ENCODE results near the gene GPR35. TPM values are rescaled to one million over a fixed set of nuclear protein-coding genes. Genes with fewer than 3 reads are reported as not detected.

GPR35 gene
- total and polyA plus RNA-seq, 10 of the 15 experiments (the other 5 are each of a cell fraction or from before 2014, with no cell fraction given) = 0.14 to 1.6 (median 0.75) TPM; not detected in 3

- TF ChIP-seq RB1 (IDR thresholded peaks at IDR 0.05; ENCODE audit: borderline replicate concordance) (no peak), CHD2 (IDR thresholded peaks at IDR 0.05; ENCODE audit: borderline replicate concordance, low read depth, low read length) (peak; percentile 67), KLF5 (IDR thresholded peaks at IDR 0.05; ENCODE audit: partially characterized antibody) (peak; percentile 61), STAT3 (IDR thresholded peaks at IDR 0.05; ENCODE audit: low read depth, low read length) (no peak), PBX3 (IDR thresholded peaks at IDR 0.05; ENCODE audit: insufficient replicate concordance, low read depth, low read length) (no peak), SUZ12 (IDR thresholded peaks at IDR 0.05; ENCODE audit: unreplicated experiment) (no peak), TBL1XR1 (IDR thresholded peaks at IDR 0.05; ENCODE audit: low read depth, low read length) (peak; percentile 32; the same call in 1 of the 2 replicates), MAX (IDR thresholded peaks at IDR 0.05; ENCODE audit: low read depth, low read length) (peak; percentile 63), MYC (IDR thresholded peaks at IDR 0.05; ENCODE audit: insufficient read depth, insufficient read length, insufficient replicate concordance, low read length, severe bottlenecking) (no peak), IKZF2 (IDR thresholded peaks at IDR 0.05) (peak; percentile 11 to 25; a peak in 1 of 4 replicates), POLR2A (IDR thresholded peaks at IDR 0.05; ENCODE audit: low read depth, low read length) (peak; percentile 95), FOXK2 (IDR thresholded peaks at IDR 0.05) (no peak), RELA (IDR thresholded peaks at IDR 0.05; ENCODE audit: borderline replicate concordance, partially characterized antibody) (peak; percentile 64), EP300 (IDR thresholded peaks at IDR 0.05; ENCODE audit: borderline replicate concordance in 1 of 2, control insufficient read depth in 1 of 2, low read depth in 2 of 2, low read length in 2 of 2) (no peak), DPF2 (IDR thresholded peaks at IDR 0.05) (peak; percentile 54), NFYB (IDR thresholded peaks at IDR 0.05; ENCODE audit: insufficient read depth, low read depth, low read length) (peak; percentile 83), NFXL1 (IDR thresholded peaks at IDR 0.05; ENCODE audit: borderline replicate concordance) (no peak), EGR1 (IDR thresholded peaks at IDR 0.05; ENCODE audit: borderline replicate concordance in 1 of 2, low read depth in 2 of 2, low read length in 2 of 2) (peak; percentile 33 to 71; a peak in 2 of 3 replicates), SP1 (IDR thresholded peaks at IDR 0.05; ENCODE audit: low read depth, low read length) (peak; percentile 52)
- TF ChIP-seq, protein P1, sequence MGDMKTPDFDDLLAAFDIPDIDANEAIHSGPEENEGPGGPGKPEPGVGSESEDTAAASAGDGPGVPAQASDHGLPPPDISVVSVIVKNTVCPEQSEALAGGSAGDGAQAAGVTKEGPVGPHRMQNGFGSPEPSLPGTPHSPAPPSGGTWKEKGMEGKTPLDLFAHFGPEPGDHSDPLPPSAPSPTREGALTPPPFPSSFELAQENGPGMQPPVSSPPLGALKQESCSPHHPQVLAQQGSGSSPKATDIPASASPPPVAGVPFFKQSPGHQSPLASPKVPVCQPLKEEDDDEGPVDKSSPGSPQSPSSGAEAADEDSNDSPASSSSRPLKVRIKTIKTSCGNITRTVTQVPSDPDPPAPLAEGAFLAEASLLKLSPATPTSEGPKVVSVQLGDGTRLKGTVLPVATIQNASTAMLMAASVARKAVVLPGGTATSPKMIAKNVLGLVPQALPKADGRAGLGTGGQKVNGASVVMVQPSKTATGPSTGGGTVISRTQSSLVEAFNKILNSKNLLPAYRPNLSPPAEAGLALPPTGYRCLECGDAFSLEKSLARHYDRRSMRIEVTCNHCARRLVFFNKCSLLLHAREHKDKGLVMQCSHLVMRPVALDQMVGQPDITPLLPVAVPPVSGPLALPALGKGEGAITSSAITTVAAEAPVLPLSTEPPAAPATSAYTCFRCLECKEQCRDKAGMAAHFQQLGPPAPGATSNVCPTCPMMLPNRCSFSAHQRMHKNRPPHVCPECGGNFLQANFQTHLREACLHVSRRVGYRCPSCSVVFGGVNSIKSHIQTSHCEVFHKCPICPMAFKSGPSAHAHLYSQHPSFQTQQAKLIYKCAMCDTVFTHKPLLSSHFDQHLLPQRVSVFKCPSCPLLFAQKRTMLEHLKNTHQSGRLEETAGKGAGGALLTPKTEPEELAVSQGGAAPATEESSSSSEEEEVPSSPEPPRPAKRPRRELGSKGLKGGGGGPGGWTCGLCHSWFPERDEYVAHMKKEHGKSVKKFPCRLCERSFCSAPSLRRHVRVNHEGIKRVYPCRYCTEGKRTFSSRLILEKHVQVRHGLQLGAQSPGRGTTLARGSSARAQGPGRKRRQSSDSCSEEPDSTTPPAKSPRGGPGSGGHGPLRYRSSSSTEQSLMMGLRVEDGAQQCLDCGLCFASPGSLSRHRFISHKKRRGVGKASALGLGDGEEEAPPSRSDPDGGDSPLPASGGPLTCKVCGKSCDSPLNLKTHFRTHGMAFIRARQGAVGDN (IDR thresholded peaks at IDR 0.05) = no peak; the same call in 1 of the 2 replicates
- TF ChIP-seq, protein P2, sequence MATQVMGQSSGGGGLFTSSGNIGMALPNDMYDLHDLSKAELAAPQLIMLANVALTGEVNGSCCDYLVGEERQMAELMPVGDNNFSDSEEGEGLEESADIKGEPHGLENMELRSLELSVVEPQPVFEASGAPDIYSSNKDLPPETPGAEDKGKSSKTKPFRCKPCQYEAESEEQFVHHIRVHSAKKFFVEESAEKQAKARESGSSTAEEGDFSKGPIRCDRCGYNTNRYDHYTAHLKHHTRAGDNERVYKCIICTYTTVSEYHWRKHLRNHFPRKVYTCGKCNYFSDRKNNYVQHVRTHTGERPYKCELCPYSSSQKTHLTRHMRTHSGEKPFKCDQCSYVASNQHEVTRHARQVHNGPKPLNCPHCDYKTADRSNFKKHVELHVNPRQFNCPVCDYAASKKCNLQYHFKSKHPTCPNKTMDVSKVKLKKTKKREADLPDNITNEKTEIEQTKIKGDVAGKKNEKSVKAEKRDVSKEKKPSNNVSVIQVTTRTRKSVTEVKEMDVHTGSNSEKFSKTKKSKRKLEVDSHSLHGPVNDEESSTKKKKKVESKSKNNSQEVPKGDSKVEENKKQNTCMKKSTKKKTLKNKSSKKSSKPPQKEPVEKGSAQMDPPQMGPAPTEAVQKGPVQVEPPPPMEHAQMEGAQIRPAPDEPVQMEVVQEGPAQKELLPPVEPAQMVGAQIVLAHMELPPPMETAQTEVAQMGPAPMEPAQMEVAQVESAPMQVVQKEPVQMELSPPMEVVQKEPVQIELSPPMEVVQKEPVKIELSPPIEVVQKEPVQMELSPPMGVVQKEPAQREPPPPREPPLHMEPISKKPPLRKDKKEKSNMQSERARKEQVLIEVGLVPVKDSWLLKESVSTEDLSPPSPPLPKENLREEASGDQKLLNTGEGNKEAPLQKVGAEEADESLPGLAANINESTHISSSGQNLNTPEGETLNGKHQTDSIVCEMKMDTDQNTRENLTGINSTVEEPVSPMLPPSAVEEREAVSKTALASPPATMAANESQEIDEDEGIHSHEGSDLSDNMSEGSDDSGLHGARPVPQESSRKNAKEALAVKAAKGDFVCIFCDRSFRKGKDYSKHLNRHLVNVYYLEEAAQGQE (IDR thresholded peaks at IDR 0.05; ENCODE audit: low read depth, low read length) = no peak
Measured at GRCh38 chr2:240586198-240586918, 38.9 kb upstream of the GPR35 start, which contains the start of gene CAPN10 (continued).

All from GM12878 (cell line).